Kasumi-1 (cell line): ENCODE results near the gene DNAAF5.

Experiments used
- DNase-seq, 2 experiments: peaks; one replicate each; lab custom pipeline; 2025; lab: John Stamatoyannopoulos, UW

The DNAAF5 gene

GRCh38 chr7:768881-769504 lies 42.5 kb downstream of the DNAAF5 start:
- DNase-seq: no peak

DNA sequence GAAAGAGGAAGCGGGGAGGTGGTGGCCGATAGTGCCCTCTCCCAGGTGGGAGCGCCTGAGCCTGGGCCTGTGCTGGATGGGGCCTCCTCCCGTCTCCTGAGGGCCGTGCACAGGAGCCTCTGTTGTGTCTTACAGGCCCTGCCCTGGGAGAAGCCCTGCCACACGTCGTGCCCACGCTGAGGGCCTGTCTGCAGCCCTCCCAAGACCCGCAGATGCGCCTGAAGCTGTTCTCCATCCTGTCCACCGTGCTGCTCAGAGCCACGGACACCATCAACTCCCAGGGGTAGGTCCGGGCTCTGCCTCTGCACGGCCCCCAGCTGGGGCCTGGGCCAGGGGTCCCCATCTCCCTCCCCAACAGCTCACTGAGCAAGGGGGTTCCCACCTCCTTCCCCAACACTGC lies 43.8 kb downstream of the DNAAF5 start:
- no peak for DNase-seq

GRCh38 chr7:770741-771166 lies 44.3 kb downstream of the DNAAF5 start:
- no peak for DNase-seq

DNA sequence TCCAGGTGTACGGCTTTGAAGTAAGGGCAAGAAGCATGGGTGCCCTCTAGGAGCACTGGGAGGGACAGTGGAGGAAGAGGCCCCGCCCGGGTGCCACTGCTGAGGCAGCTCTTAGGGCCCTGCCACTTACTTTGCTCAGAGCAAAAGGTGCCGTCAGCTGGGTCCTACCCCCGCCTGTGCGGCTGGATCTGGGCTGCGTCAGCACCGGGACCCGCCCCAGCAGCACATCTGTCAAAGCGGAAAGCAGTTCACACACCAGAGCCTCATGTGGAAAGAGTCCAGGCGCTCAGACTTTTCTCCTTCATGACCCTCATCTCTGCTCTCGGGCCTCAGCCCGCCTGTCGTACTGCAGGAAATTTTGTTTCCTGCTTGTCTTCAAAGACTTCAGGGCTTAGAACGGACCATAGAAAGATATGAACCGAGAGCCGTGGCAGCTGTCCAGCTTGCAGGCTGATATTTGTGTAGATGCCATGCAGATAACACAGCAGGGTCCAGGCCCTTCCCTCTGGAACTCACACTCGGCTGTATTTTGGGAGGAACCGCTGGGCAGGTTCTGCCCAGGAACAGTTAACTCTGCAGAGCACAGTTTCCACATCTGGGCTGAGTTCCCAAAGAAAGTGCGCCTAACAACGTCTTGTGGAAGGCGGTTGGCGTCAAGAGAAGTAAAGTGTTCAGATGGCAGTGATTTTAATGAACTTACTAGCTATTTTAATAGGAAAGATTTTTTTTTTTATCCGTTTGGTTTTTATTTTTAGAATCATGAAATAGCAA lies 44.9 kb downstream of the DNAAF5 start:
- DNase-seq: no peak

GRCh38 chr7:772005-772294 lies 45.5 kb downstream of the DNAAF5 start:
- DNase-seq: no peak

- DNase-seq: no peak
Observed at GRCh38 chr7:772392-772791, 45.9 kb downstream of the DNAAF5 start.

- DNase-seq: no peak
Observed at GRCh38 chr7:772861-773621, 46.5 kb downstream of the DNAAF5 start.

- no peak for DNase-seq
Observed at GRCh38 chr7:773622-773915, 47.1 kb downstream of the DNAAF5 start.

DNA sequence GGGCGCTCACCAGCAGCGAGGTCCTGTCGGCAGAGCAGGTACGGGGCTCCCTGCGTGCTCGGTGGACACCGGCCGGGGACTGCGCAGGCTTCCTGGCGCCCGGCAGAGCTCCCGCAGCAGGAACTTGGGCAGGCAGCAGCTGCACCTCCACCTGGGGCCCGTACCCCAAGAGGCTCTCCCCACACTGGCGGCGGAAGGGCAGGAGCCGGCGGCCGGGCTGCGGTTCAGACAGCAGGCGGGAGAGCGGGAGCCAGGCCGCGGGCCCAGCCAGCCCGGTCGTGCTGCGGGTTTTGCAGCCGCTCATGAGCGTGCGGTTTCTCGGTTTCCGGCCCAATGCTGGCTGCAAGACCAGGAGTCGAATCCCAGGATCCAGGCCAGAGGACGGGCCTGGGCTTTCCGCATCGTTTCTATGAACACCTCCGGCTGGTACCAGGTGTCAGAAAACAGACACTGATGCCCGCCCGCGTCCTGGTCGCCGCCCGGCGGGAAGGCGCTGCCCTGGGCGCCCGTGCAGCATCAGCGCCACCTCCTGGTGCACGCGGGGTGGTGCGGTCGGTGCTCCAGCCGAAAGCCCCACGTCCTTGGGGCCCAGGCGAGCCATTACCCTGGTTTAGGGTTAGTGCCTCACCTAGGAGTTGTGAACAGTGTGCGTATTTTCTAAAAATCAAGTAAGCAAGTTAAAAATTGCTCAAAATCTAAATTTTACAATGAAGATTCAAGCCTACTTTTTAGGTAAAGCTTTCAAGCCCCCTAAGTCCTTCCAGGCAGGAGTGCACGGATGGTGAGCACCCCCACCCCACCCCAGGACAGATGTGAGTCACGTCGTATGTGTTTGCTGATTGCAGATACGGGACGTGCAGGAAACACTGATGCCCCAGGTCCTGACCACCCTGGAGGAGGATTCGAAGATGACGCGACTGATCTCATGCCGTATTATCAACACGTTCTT lies 47.9 kb downstream of the DNAAF5 start:
- DNase-seq: no peak

GRCh38 chr7:776381-776780 lies 49.9 kb downstream of the DNAAF5 start:
- no peak for DNase-seq

DNA sequence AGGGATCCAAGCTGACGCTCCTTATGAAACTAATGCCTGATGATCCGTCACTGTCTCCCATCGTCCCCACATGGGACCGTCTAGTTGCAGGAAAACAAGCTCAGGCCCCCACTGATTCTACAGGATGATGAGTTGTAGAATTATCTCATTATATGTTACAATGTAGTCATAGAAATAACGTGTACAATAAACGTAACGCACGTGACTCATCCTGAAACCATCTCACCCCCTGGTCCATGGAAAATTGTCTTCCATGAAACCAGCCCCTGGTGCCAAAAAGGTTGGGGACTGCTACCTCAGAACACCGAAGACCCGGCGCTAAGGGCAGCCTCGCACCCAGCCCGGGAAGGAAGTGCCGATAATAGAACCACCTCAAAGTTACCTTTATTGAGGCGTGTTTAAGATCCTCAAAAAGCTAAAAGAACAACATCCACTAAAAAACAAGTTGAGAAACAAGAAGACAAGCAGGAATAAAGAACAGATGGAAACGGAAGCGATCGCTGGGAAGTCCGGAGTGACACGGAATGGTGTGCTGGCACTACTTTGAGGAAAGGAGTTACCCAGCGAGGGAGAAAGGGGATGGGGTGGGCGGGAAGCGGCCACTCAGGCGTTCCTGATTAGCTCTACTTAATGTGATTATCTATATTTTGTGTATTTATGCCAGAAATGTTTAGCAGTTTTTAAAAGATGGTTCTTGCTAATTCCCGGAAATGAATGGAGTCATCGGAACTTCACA lies 50.7 kb downstream of the DNAAF5 start:
- no peak for DNase-seq

DNA sequence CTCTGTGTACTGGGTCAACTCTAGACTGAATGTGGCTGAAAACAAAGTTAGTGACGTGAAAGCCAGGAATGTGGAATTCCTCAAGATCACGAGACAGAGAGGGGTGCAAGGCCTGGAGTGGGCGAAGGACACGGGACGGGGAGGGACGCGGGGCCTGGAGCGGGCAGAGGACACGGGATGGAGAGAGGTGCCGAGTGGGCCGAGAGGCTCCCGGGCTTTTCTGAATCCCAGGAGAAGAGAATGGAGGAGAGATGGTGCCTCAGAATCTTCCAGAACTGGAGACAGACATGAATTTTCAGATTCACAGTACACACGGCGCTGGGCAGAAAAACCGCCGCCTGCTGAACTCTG lies 51.2 kb downstream of the DNAAF5 start:
- no peak for DNase-seq

GRCh38 chr7:778271-778967 lies 51.9 kb downstream of the DNAAF5 start:
- DNase-seq: no peak

DNA sequence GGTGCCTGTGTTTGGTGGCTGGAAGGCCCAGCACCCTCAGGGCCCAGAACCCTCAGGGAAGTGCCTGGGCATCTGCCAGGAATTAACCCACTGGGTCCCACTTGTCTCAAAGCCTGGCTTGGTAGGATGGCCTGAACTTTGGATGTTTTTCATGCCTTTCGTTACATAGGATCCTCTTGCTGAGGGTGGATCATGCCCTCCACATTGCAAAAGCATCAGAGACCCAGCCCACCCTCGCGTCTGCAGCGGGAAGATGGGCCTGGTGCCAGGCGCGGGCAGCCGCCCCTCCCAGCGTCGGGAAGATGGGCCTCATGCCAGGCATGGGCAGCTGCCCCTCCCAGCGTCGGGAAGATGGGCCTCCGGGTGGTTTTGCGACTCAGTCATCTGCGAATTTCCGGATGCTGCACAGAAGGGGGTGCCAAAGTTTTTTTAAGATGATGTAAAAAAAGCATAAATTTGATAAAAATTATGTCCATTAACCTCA lies 52.5 kb downstream of the DNAAF5 start:
- no peak for DNase-seq

DNA sequence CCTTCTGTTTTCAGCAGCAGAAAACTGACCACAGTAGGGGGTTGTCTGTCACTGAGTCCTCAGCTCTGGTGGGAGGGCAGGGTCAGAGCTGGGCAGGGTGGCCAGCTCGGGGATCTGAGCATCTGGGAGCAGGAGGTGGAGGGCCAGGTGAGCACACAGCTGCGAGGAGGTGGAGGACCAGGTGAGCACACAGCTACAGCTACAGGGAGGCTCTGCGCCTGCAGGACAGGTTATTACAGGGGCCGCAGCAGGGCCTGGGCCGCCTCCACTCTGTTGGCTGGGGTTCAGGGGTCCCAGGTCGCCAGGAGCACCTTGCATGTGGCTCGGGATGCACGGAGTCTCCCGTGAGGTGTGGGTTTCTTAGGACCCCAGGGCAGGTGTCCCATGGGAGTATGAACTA lies 53.0 kb downstream of the DNAAF5 start:
- no peak for DNase-seq

DNA sequence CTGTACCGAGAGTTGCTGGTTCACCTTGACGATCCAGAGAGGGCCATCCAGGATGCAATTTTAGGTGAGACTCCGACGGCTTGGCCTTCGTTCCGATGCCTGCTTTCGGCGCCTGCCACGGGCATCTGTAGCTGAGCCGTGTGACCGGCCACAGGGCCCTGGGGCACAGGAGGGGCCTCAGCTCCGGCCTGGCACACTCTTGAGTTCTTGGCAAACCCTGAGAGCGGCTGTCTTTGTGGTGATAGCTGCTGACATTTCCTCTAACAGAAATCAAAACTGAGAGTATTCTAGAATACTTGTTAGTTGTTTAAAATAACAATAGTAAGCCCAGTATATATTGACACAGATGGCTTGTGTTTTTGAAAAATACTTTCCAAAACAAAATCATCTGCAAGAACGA lies 53.6 kb downstream of the DNAAF5 start:
- DNase-seq: no peak

DNA sequence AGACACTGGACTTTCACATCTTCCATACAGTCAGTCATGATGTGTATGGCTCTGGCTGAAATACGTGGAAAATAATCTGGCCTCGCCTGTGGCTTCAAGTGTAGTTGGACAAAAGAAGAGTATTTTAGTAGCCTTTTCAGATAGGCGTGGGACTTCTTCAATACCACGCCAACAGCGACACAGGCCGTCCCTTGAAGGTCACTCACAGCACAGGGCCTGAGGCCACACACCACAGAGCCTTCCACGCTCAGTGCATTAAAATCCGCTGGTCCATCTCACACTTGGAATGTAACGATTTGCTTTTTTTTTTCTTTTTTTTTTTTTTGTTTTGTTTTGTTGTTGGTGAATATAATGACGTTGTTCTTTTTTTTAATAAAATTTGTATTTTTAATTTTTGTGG lies 54.0 kb downstream of the DNAAF5 start:
- no peak for DNase-seq

DNA sequence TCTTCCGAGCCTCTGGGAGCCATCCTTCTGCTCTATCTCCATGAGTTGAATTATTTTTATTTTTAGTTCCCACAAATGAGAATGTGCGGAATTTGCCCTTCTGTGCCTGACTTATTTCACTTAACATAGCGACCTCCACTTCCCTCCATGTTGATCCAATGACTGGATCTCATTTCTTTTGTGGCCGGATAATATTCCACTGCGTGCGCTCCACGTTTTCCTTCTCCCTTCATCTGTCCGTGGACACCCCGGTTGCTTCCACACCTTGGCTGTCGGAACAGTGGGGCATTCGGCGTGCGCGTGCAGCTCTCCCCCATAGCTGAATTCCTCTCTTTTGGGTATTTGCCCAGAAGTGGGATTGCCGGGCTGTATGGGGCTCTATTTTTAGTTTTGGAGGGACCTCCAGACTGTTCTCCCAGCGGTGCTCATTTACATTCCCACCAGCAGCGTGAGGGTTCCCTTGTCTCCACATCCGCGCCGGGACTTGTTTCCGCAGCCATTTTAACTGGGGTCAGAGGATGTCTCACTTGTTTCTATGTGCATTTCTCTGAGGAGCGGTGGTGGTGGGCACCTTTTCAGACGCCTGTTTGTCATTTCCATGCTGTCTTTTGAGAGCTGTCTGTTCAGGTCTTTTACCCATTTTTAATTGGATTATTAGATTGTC lies 54.8 kb downstream of the DNAAF5 start:
- no peak for DNase-seq

GRCh38 chr7:781936-782529 lies 55.5 kb downstream of the DNAAF5 start:
- DNase-seq: no peak
